Endothelial cell of umbilical vein (primary cell): ENCODE data around the gene PRR9. TPM values are rescaled to one million over a fixed set of nuclear protein-coding genes. Genes with fewer than 3 reads are reported as not detected.

Experiments
- BruUV-seq: library from RNA; stranded (reverse); fragments of 400-500 nt; replicated peaks from 2 replicates; lab custom pipeline; 2021; lab: Mats Ljungman, UMichigan
- CTCF ChIA-PET: fragments of 300-600, 350-600 bp; sonication (Branson Sonifier 250); formaldehyde crosslinking; loops from one replicate; lab custom pipeline; 2021; ENCODE audit warnings: antibody characterized with exemption, inconsistent platforms; lab: Charles Lee
- POLR2A ChIA-PET: fragments of 300-600, 350-600 bp; sonication (Branson Sonifier 250); formaldehyde crosslinking; loops from one replicate; lab custom pipeline; 2021; ENCODE audit warnings: antibody characterized with exemption, inconsistent platforms; lab: Charles Lee
- DNase-seq: peaks from one replicate; pipeline ENCODE4 v3.0.0-alpha.2; 2011; ENCODE audit warnings: low read depth, low spot score
- FAIRE-seq: peaks from 2 replicates; lab custom pipeline; 2011; peaks lifted over from hg19 to GRCh38; lab: Jason Lieb, UNC
- H2AFZ ChIP-seq: 2 replicates; pipeline ENCODE4 v1.6.0; 2012; ENCODE audit warnings: low read depth, low read length, control low read depth, inconsistent platforms
- H3K27ac ChIP-seq: 2 replicates; pipeline ENCODE4 v1.5.1; 2011; ENCODE audit warnings: low read depth, mild to moderate bottlenecking, control low read depth, low read length, moderate library complexity; ENCODE audit not compliant: insufficient read depth
- H3K27me3 ChIP-seq, 2 experiments: 2 replicates each; pipeline versions ENCODE4 v1.6.0 to v1.6.1; 2011; ENCODE audit warnings: low read length in 2 of 2, mixed read lengths in 1 of 2; ENCODE audit not compliant: control insufficient read depth in 2 of 2, insufficient read depth in 2 of 2
- H3K36me3 ChIP-seq, 2 experiments: 2 replicates in 1 of 2; 3 replicates in 1 of 2; pipeline ENCODE4 v1.5.1; 2011; ENCODE audit warnings: low read length in 2 of 2, mild to moderate bottlenecking in 1 of 2, moderate library complexity in 1 of 2; ENCODE audit not compliant: control insufficient read depth in 2 of 2, insufficient read depth in 2 of 2; ENCODE audit errors: extremely low read depth in 1 of 2
- H3K4me1 ChIP-seq: 3 replicates; pipeline ENCODE4 v1.5.1; 2011; ENCODE audit warnings: mild to moderate bottlenecking, low read length; ENCODE audit not compliant: control insufficient read depth, insufficient read depth; ENCODE audit errors: extremely low read depth
- H3K4me2 ChIP-seq: 2 replicates; pipeline ENCODE4 v1.6.1; 2011; ENCODE audit warnings: low read length, control low read depth, mixed read lengths; ENCODE audit not compliant: insufficient read depth
- H3K4me3 ChIP-seq, 3 experiments: fragments of 200-600 bp in 1 of 3; sonication (generic), shearing (Covaris generic) in 1 of 3; replicated peaks in 1 of 3; 2 replicates each; pipeline ENCODE4 v1.5.1; 2011 to 2016; ENCODE audit warnings: control low read depth in 3 of 3, low read length in 3 of 3, mild to moderate bottlenecking in 2 of 3, inconsistent platforms in 1 of 3, low read depth in 1 of 3, moderate library complexity in 1 of 3; ENCODE audit not compliant: insufficient read depth in 1 of 3
- H3K79me2 ChIP-seq: 2 replicates; pipeline ENCODE4 v1.6.0; 2012; ENCODE audit warnings: low read length, inconsistent platforms; ENCODE audit not compliant: control insufficient read depth, insufficient read depth
- H3K9ac ChIP-seq: replicated peaks from 2 replicates; pipeline ENCODE3; 2011; ENCODE audit warnings: low read length, control low read depth; ENCODE audit not compliant: insufficient read depth; ENCODE audit errors: extremely low read depth
- H3K9me1 ChIP-seq: replicated peaks from 3 replicates; pipeline ENCODE4 v1.6.0; 2011; ENCODE audit warnings: mild to moderate bottlenecking, low read length; ENCODE audit not compliant: control insufficient read depth, insufficient read depth; ENCODE audit errors: extremely low read depth
- H3K9me3 ChIP-seq: replicated peaks from 2 replicates; pipeline ENCODE4 v1.5.1; 2012; ENCODE audit warnings: low read length, inconsistent platforms; ENCODE audit not compliant: control insufficient read depth, insufficient read depth
- H4K20me1 ChIP-seq: replicated peaks from 2 replicates; pipeline ENCODE3; 2011; ENCODE audit warnings: mild to moderate bottlenecking, low read length; ENCODE audit not compliant: control insufficient read depth, insufficient read depth; ENCODE audit errors: extremely low read depth
- EZH2 ChIP-seq: IDR thresholded peaks from 2 replicates; pipeline ENCODE4 v1.6.1; 2012; ENCODE audit warnings: borderline replicate concordance, low read depth, mild to moderate bottlenecking, moderate library complexity, low read length, inconsistent platforms; ENCODE audit not compliant: severe bottlenecking
- FOS ChIP-seq: IDR thresholded peaks from 2 replicates; pipeline ENCODE4 v1.6.1; 2011; ENCODE audit warnings: mild to moderate bottlenecking, low read length, moderate library complexity, borderline replicate concordance; ENCODE audit not compliant: insufficient read depth
- GATA2 ChIP-seq: IDR thresholded peaks from 2 replicates; pipeline ENCODE4 v1.7.0; 2011; ENCODE audit warnings: low read depth, mild to moderate bottlenecking, moderate library complexity, mixed read lengths, low read length; ENCODE audit not compliant: insufficient read length, insufficient read depth
- JUN ChIP-seq: IDR thresholded peaks from 2 replicates; pipeline ENCODE4 v1.6.1; 2011; ENCODE audit warnings: borderline replicate concordance, low read depth; ENCODE audit not compliant: insufficient read length, insufficient read depth
- MAX ChIP-seq: IDR thresholded peaks from 2 replicates; pipeline ENCODE4 v1.6.1; 2011; ENCODE audit not compliant: insufficient read depth, insufficient read length
- MYC ChIP-seq: IDR thresholded peaks from one replicate; pipeline ENCODE4 v1.6.1; 2011; ENCODE audit warnings: mild to moderate bottlenecking, low read depth, low read length
- POLR2A ChIP-seq: IDR thresholded peaks from 2 replicates; pipeline ENCODE4 v1.6.1; 2012; ENCODE audit warnings: low read depth, mild to moderate bottlenecking, control low read depth, low read length
- POLR2AphosphoS5 ChIP-seq: IDR thresholded peaks from 2 replicates; pipeline ENCODE4 v1.6.1; 2012; ENCODE audit warnings: low read depth, mild to moderate bottlenecking, control low read depth, low read length, moderate library complexity; ENCODE audit not compliant: insufficient read depth
- dilution Hi-C: fragments of 300-500 bp; cut with MboI; formaldehyde crosslinking; loops from one replicate; pipeline ENCODE4 v1.15.0; 2019; ENCODE audit warnings: low sequenced_read_pairs; ENCODE audit not compliant: extremely low pct_ligation_motif_present
- intact Hi-C: fragments of 100-400 bp; cut with micrococcal nuclease; formaldehyde crosslinking; loops from one replicate; pipeline ENCODE4 v1.10.0; 2022
- polyA plus RNA-seq, 4 experiments: library from polyadenylated mRNA; depleted of rRNA in 3 of 4; stranded (reverse) in 3 of 4; unstranded in 1 of 4; fragments of >200 nt; gene quantifications; 2 replicates each; pipeline versions ENCODE4 v1.2.1 to v1.2.3, GENCODE V29; 2011 to 2012; ENCODE audit warnings: missing spikeins in 1 of 4
- total RNA-seq: library from RNA; stranded (reverse); gene quantifications from 2 replicates; pipeline ENCODE4 v1.2.3, GENCODE V29; 2021
- TF ChIP-seq, protein P1 (sequence below), 2 donors: IDR thresholded peaks; 1 replicate in 1 of 2; 2 replicates in 1 of 2; pipeline ENCODE4 v1.5.1; 2011; ENCODE audit warnings: low read length in 2 of 2, mild to moderate bottlenecking in 2 of 2, moderate library complexity in 2 of 2, control low read depth in 1 of 2, inconsistent platforms in 1 of 2, low read depth in 1 of 2; ENCODE audit not compliant: insufficient read depth in 1 of 2; ENCODE audit errors: extremely low read depth in 1 of 2

PRR9 gene
- total and polyA plus RNA-seq, 2 donors (not counting 3 experiments of a cell fraction or from before 2014, with no cell fraction given): not detected

DNA sequence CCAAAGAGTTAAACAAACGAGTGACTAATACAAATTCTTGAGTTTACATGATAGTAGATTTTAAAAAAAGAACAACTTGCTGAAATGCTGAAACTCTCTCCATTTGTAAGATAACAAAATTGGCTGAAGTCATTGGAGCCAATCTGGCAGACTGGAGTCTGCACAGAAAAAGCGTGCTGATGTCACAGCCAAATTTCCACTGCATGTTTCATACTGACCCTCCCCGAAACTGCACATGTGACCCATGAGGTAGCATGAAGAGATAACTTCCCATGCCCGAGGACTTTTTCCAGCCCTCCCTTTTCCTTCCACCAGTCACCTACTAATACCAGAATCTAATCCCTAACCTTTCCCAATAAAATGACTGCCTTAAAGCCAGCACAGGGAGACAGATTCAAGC, 15.4 kb upstream of the PRR9 start:
- FAIRE-seq (no peak), DNase-seq (no peak)
- Histone ChIP-seq H3K36me3 (no peaks in the 10 kb centered on the region), H3K27me3 (no peaks in the 10 kb centered on the region), H3K4me2 (no peak overlapping the region), H3K79me2 (no peaks in the 10 kb centered on the region), H3K4me1 (no peaks in the 10 kb centered on the region), H3K9me3 (no peaks in the 10 kb centered on the region), H3K9ac (no peak overlapping the region), H2AFZ (no peak overlapping the region), H4K20me1 (no peaks in the 10 kb centered on the region), H3K9me1 (no peaks in the 10 kb centered on the region), H3K4me3 (no peak overlapping the region), H3K27ac (no peak overlapping the region)
- BruUV-seq: no TSS peak
- ChIA-PET POLR2A (no interaction called here), CTCF (interaction anchor here (1.1 kb wide), 1 partner anchor 9 kb away, joined by 3 read pairs; no protein-coding TSS in a partner anchor)
- TF ChIP-seq POLR2AphosphoS5: no peak
- no peak for TF ChIP-seq POLR2A
- TF ChIP-seq JUN: no peak
- no peak for TF ChIP-seq FOS
- no peak for TF ChIP-seq EZH2
- no peak for TF ChIP-seq MYC
- no peak for TF ChIP-seq GATA2
- no peak for TF ChIP-seq MAX
- TF ChIP-seq, protein P1, sequence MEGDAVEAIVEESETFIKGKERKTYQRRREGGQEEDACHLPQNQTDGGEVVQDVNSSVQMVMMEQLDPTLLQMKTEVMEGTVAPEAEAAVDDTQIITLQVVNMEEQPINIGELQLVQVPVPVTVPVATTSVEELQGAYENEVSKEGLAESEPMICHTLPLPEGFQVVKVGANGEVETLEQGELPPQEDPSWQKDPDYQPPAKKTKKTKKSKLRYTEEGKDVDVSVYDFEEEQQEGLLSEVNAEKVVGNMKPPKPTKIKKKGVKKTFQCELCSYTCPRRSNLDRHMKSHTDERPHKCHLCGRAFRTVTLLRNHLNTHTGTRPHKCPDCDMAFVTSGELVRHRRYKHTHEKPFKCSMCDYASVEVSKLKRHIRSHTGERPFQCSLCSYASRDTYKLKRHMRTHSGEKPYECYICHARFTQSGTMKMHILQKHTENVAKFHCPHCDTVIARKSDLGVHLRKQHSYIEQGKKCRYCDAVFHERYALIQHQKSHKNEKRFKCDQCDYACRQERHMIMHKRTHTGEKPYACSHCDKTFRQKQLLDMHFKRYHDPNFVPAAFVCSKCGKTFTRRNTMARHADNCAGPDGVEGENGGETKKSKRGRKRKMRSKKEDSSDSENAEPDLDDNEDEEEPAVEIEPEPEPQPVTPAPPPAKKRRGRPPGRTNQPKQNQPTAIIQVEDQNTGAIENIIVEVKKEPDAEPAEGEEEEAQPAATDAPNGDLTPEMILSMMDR (IDR thresholded peaks at IDR 0.05; ENCODE audit: extremely low read depth in 1 of 2, insufficient read depth in 1 of 2, low read depth in 1 of 2, low read length in 2 of 2): no peak
- intact Hi-C loops (no loop called here), dilution Hi-C loops (no loop called here)
